Testis (tissue), 2 donors: Measurements from ENCODE around the gene ALOX5AP.

Source experiments
- POLR2A ChIP-seq: fragments of 450-650 bp; IDR thresholded peaks from one replicate; pipeline ENCODE4 v1.6.1; 2017; ENCODE audit warnings: antibody characterized with exemption, mild to moderate bottlenecking, moderate library complexity
- TF ChIP-seq, protein P1 (sequence below), 3 experiments: fragments of 450-650 bp in 2 of 3; fragments of 200-600 bp in 1 of 3; sonication (generic) in 1 of 3; IDR thresholded peaks; one replicate each; pipeline ENCODE4 v1.5.1; 2016 to 2019; ENCODE audit warnings: antibody characterized with exemption in 3 of 3, mild to moderate bottlenecking in 2 of 3, moderate library complexity in 1 of 3

DNA sequence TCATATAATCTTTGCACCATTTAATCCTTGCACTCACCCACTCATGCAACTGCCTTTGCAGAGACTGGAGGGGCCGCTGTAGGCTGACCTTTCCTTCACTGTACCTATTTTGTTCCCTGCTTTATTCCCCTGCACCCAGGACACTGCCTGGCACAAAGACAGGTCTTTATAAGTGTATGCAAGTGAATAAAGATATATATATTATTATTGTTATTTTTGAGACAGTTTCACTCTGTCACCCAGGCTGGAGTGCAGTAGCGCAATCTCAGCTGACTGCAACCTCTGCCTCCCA lies 3.8 kb downstream of the ALOX5AP start:
- no peak for TF ChIP-seq POLR2A
- TF ChIP-seq, protein P1, sequence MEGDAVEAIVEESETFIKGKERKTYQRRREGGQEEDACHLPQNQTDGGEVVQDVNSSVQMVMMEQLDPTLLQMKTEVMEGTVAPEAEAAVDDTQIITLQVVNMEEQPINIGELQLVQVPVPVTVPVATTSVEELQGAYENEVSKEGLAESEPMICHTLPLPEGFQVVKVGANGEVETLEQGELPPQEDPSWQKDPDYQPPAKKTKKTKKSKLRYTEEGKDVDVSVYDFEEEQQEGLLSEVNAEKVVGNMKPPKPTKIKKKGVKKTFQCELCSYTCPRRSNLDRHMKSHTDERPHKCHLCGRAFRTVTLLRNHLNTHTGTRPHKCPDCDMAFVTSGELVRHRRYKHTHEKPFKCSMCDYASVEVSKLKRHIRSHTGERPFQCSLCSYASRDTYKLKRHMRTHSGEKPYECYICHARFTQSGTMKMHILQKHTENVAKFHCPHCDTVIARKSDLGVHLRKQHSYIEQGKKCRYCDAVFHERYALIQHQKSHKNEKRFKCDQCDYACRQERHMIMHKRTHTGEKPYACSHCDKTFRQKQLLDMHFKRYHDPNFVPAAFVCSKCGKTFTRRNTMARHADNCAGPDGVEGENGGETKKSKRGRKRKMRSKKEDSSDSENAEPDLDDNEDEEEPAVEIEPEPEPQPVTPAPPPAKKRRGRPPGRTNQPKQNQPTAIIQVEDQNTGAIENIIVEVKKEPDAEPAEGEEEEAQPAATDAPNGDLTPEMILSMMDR (IDR thresholded peaks at IDR 0.05) = no peak
